Brain microvascular endothelial cell (primary cell): Measurements from ENCODE around the gene DUSP18.

Source experiments
- DNase-seq: peaks from one replicate; pipeline ENCODE4 v3.0.0-alpha.2; 2020
- H3K27ac ChIP-seq: fragments of 250-450 bp; sonication (Bioruptor Pico); 2 replicates; pipeline ENCODE4 v1.5.1; 2020; ENCODE audit warnings: mild to moderate bottlenecking, moderate library complexity
- H3K27me3 ChIP-seq: fragments of 250-450 bp; sonication (Bioruptor Pico); replicated peaks from 2 replicates; pipeline ENCODE4 v1.5.1; 2020; ENCODE audit warnings: mild to moderate bottlenecking
- H3K36me3 ChIP-seq: fragments of 250-450 bp; sonication (Bioruptor Pico); replicated peaks from 2 replicates; pipeline ENCODE4 v1.5.1; 2020; ENCODE audit warnings: mild to moderate bottlenecking
- H3K4me3 ChIP-seq: 2 replicates; pipeline ENCODE4 v1.5.1; 2011; ENCODE audit warnings: low read depth, mild to moderate bottlenecking, control low read depth, low read length, moderate library complexity
- CTCF ChIP-seq: IDR thresholded peaks from 2 replicates; pipeline ENCODE4 v1.5.1; 2011; ENCODE audit warnings: low read depth, mild to moderate bottlenecking, moderate library complexity, low read length, control low read depth, inconsistent platforms; ENCODE audit errors: missing control alignments
- in situ Hi-C: cut with HindIII; loops from 2 replicates; pipeline ENCODE4 v1.10.0; 2017; ENCODE audit warnings: low sequenced_read_pairs, low pct_ligation_motif_present

Gene DUSP18

DNA sequence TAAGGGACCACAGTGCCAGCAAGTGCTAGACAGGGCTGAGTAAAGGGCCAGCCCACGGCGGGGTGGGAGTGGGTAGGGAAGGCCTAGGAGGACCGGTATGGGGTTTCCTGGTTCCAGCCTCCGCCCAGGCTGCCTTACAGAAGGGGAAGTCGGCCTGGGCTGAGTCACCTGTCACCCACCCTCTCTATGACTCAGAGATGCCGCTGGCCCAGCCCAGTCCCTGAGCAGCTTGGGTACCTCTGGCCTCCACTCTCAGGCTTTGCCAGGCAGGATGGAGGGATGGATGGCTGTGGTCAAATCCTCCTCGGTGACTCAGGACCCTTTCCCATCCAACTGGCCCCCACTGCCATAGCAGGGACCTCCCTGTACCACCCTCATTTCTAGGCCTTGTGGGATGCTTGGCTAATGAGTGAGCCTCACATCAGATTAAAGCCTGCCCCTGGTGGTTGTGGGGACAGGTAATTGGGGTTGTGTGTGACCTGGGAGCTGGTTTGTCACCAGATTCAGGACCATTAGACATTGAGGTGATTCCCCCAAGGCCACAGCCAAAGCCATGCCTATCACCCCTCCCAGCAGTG lies 18.2 kb downstream of the DUSP18 start:
- peak; percentile 63 for DNase-seq
- Histone ChIP-seq H3K4me3 (no peak overlapping the region), H3K36me3 (no peaks in the 10 kb centered on the region), H3K27ac (no peak overlapping the region), H3K27me3 (no peaks in the 10 kb centered on the region)
- in situ Hi-C loops: no loop called here
- TF ChIP-seq CTCF: peak; percentile 25

GRCh38 chr22:30648825-30649224 lies 18.9 kb downstream of the DUSP18 start:
- Histone ChIP-seq H3K27ac (no peak overlapping the region), H3K27me3 (no peaks in the 10 kb centered on the region), H3K36me3 (no peaks in the 10 kb centered on the region), H3K4me3 (no peak overlapping the region)
- TF ChIP-seq CTCF: no peak
- no peak for DNase-seq
- in situ Hi-C loops: no loop called here

- Histone ChIP-seq H3K4me3 (no peak overlapping the region), H3K27me3 (no peaks in the 10 kb centered on the region), H3K27ac (no peak overlapping the region), H3K36me3 (no peaks in the 10 kb centered on the region)
- no peak for DNase-seq
- in situ Hi-C loops: no loop called here
- no peak for TF ChIP-seq CTCF
These were observed 20.1 kb downstream of the DUSP18 start for GRCh38 chr22:30647536-30647935.

DNA sequence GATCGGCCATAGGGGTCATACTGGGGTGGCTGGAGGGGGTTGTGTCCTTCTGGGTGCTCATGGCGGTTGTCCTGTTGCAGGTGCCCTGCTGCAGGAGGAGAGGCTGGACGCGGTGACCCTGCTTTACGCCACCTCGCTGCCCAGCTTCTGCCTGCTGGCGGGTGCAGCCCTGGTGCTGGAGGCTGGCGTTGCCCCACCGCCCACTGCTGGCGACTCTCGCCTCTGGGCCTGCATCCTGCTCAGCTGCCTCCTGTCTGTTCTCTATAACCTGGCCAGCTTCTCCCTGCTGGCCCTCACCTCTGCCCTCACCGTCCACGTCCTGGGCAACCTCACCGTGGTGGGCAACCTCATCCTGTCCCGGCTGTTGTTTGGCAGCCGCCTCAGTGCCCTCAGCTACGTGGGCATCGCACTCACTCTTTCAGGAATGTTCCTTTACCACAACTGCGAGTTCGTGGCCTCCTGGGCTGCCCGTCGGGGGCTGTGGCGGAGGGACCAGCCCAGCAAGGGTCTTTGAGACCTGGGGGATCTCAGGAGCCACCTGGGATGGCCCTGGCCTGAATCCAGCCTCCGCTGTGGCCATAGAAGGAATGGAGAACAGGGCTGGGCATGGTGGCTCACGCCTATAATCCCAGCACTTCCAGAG lies 21.0 kb downstream of the DUSP18 start:
- H3K36me3 ChIP-seq: no peaks in the 10 kb centered on the region
- in situ Hi-C loops: no loop called here
- no peak overlapping the region for H3K4me3 ChIP-seq
- no peak for DNase-seq
- no peak overlapping the region for H3K27ac ChIP-seq
- no peak for TF ChIP-seq CTCF
- no peaks in the 10 kb centered on the region for H3K27me3 ChIP-seq

- Histone ChIP-seq H3K27ac (no peak overlapping the region), H3K4me3 (no peak overlapping the region), H3K36me3 (no peaks in the 10 kb centered on the region), H3K27me3 (no peaks in the 10 kb centered on the region)
- no peak for TF ChIP-seq CTCF
- in situ Hi-C loops: no loop called here
- DNase-seq: no peak
These were observed 24.4 kb downstream of the DUSP18 start for GRCh38 chr22:30643055-30643875.
